Keratinocyte (primary cell): ENCODE measurements around the gene PCDH15. TPM values are rescaled to one million over a fixed set of nuclear protein-coding genes. Genes with fewer than 3 reads are reported as not detected.

Experiments used
- DNase-seq: peaks from one replicate; pipeline ENCODE4 v3.0.0-alpha.2; 2011; ENCODE audit warnings: low read depth, missing footprints, low spot score
- FAIRE-seq: peaks from 2 replicates; lab custom pipeline; 2011; peaks lifted over from hg19 to GRCh38; lab: Jason Lieb, UNC
- H2AFZ ChIP-seq: 2 replicates; pipeline ENCODE4 v1.6.0; 2012; ENCODE audit warnings: low read length, control low read depth, inconsistent platforms; ENCODE audit not compliant: control insufficient read depth
- H3K27ac ChIP-seq: 2 replicates; pipeline ENCODE4 v1.5.1; 2011; ENCODE audit warnings: low read length; ENCODE audit not compliant: control insufficient read depth, insufficient read depth
- H3K27me3 ChIP-seq: 3 replicates; pipeline ENCODE4 v1.6.0; 2011; ENCODE audit warnings: low read length; ENCODE audit not compliant: control insufficient read depth, insufficient read depth; ENCODE audit errors: extremely low read depth
- H3K36me3 ChIP-seq, 2 experiments: 2 replicates in 1 of 2; 3 replicates in 1 of 2; pipeline ENCODE4 v1.5.1; 2011; ENCODE audit warnings: low read length in 2 of 2, mild to moderate bottlenecking in 1 of 2; ENCODE audit not compliant: control insufficient read depth in 2 of 2, insufficient read depth in 2 of 2; ENCODE audit errors: extremely low read depth in 1 of 2
- H3K4me1 ChIP-seq: 3 replicates; pipeline ENCODE4 v1.5.1; 2011; ENCODE audit warnings: low read length; ENCODE audit not compliant: control insufficient read depth, insufficient read depth; ENCODE audit errors: extremely low read depth
- H3K4me2 ChIP-seq: 3 replicates; pipeline ENCODE4 v1.6.0; 2011; ENCODE audit warnings: low read depth, low read length; ENCODE audit not compliant: control insufficient read depth, insufficient read depth; ENCODE audit errors: extremely low read depth
- H3K4me3 ChIP-seq, 3 experiments: fragments of 200-600 bp in 1 of 3; sonication (generic) in 1 of 3; 2 replicates in 2 of 3; 3 replicates in 1 of 3; pipeline ENCODE4 v1.5.1; 2011 to 2016; ENCODE audit warnings: low read length in 3 of 3, mild to moderate bottlenecking in 3 of 3, control low read depth in 2 of 3, inconsistent platforms in 1 of 3, low read depth in 1 of 3, mixed read lengths in 1 of 3, mixed run types in 1 of 3, moderate library complexity in 1 of 3; ENCODE audit not compliant: control insufficient read depth in 2 of 3, insufficient read depth in 2 of 3; ENCODE audit errors: extremely low read depth in 1 of 3
- H3K79me2 ChIP-seq: 2 replicates; pipeline ENCODE4 v1.6.0; 2012; ENCODE audit warnings: low read length; ENCODE audit not compliant: control insufficient read depth, insufficient read depth
- H3K9ac ChIP-seq: 3 replicates; pipeline ENCODE4 v1.6.0; 2011; ENCODE audit warnings: low read length; ENCODE audit not compliant: control insufficient read depth, insufficient read depth; ENCODE audit errors: extremely low read depth
- H3K9me1 ChIP-seq: 3 replicates; pipeline ENCODE4 v1.6.0; 2011; ENCODE audit warnings: low read length; ENCODE audit not compliant: control insufficient read depth, insufficient read depth; ENCODE audit errors: extremely low read depth
- H3K9me3 ChIP-seq: 2 replicates; pipeline ENCODE4 v1.5.1; 2012; ENCODE audit warnings: low read depth, low read length; ENCODE audit not compliant: control insufficient read depth
- H4K20me1 ChIP-seq: 3 replicates; pipeline ENCODE4 v1.6.0; 2011; ENCODE audit warnings: low read length; ENCODE audit not compliant: control insufficient read depth, insufficient read depth; ENCODE audit errors: extremely low read depth
- EZH2 ChIP-seq: IDR thresholded peaks from one replicate; pipeline ENCODE4 v1.6.1; 2012; ENCODE audit warnings: inconsistent platforms, mild to moderate bottlenecking, low read length, moderate library complexity
- dilution Hi-C: fragments of 300-500 bp; cut with MboI; formaldehyde crosslinking; loops from one replicate; pipeline ENCODE4 v1.7.0; 2020; ENCODE audit warnings: low sequenced_read_pairs; ENCODE audit not compliant: extremely low pct_ligation_motif_present
- polyA plus RNA-seq, 5 experiments: library from polyadenylated mRNA; depleted of rRNA in 3 of 5; stranded (reverse) in 3 of 5; stranded (forward) in 1 of 5; unstranded in 1 of 5; fragments of >200 nt; gene quantifications; 1 replicate in 1 of 5; 2 replicates in 3 of 5; 3 replicates in 1 of 5; pipeline versions ENCODE4 v1.2.1 to v1.2.3, GENCODE V29; 2011 to 2012; ENCODE audit warnings: missing spikeins in 2 of 5, low read depth in 1 of 5, low replicate concordance in 1 of 5
- TF ChIP-seq, protein P1 (sequence below), 3 experiments: IDR thresholded peaks in 1 of 3; conservative IDR thresholded peaks in 1 of 3; optimal IDR thresholded peaks in 1 of 3; 2 replicates in 2 of 3; 3 replicates in 1 of 3; pipeline versions ENCODE3 to v1.5.1; 2011; ENCODE audit warnings: low read length in 3 of 3, mild to moderate bottlenecking in 3 of 3, moderate library complexity in 2 of 3, control low read depth in 1 of 3, inconsistent platforms in 1 of 3; ENCODE audit not compliant: insufficient read depth in 2 of 3; ENCODE audit errors: extremely low read depth in 1 of 3

PCDH15 gene
- polyA plus RNA-seq, 1 donor (not counting 4 experiments of a cell fraction or from before 2014, with no cell fraction given): not detected

GRCh38 chr10:54484186-54484585 is 316.8 kb downstream of the PCDH15 start:
- Histone ChIP-seq H3K9me3 (no peaks in the 10 kb centered on the region), H3K9me1 (no peaks in the 10 kb centered on the region), H4K20me1 (no peaks in the 10 kb centered on the region), H2AFZ (no peak overlapping the region), H3K4me2 (no peak overlapping the region), H3K4me3 (no peak overlapping the region), H3K79me2 (no peaks in the 10 kb centered on the region), H3K9ac (no peak overlapping the region), H3K27ac (no peak overlapping the region), H3K27me3 (no peaks in the 10 kb centered on the region), H3K4me1 (no peaks in the 10 kb centered on the region), H3K36me3 (no peaks in the 10 kb centered on the region)
- FAIRE-seq: no peak
- no peak for DNase-seq
- dilution Hi-C loops: no loop called here
- no peak for TF ChIP-seq EZH2
- TF ChIP-seq, protein P1, sequence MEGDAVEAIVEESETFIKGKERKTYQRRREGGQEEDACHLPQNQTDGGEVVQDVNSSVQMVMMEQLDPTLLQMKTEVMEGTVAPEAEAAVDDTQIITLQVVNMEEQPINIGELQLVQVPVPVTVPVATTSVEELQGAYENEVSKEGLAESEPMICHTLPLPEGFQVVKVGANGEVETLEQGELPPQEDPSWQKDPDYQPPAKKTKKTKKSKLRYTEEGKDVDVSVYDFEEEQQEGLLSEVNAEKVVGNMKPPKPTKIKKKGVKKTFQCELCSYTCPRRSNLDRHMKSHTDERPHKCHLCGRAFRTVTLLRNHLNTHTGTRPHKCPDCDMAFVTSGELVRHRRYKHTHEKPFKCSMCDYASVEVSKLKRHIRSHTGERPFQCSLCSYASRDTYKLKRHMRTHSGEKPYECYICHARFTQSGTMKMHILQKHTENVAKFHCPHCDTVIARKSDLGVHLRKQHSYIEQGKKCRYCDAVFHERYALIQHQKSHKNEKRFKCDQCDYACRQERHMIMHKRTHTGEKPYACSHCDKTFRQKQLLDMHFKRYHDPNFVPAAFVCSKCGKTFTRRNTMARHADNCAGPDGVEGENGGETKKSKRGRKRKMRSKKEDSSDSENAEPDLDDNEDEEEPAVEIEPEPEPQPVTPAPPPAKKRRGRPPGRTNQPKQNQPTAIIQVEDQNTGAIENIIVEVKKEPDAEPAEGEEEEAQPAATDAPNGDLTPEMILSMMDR (optimal IDR thresholded peaks at IDR 0.05 in 1 of 3, IDR thresholded peaks at IDR 0.05 in 1 of 3, conservative IDR thresholded peaks at IDR 0.05 in 1 of 3; ENCODE audit: extremely low read depth in 1 of 3, insufficient read depth in 2 of 3, low read length in 3 of 3): no peak

DNA sequence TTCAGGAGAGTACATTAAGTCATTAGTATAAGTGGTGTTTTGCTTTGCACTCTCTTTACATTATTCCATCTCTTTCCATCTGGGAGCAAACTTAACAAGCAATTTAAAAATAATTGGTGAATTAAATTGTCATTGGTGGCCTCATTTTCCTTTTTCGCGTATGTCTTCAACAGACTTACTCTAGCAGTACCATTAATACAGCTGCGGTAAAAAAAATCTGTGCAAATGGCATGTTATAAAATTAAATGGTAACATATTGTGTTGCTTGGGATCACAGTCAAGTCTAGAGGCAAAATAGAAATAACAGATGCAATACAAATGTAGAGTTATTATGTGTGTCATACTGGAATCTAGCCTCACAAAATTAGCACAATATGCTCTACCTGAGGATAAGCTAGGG is 322.4 kb downstream of the PCDH15 start:
- Histone ChIP-seq H3K4me1 (no peaks in the 10 kb centered on the region), H2AFZ (no peak overlapping the region)

More for the DNA sequence above, 322.4 kb downstream of the PCDH15 start:
- no peak overlapping the region for H3K4me3 ChIP-seq
- no peaks in the 10 kb centered on the region for H3K27me3 ChIP-seq
- dilution Hi-C loops: no loop called here
- no peaks in the 10 kb centered on the region for H3K36me3 ChIP-seq
- no peaks in the 10 kb centered on the region for H3K9me1 ChIP-seq
- H4K20me1 ChIP-seq: no peaks in the 10 kb centered on the region
- H3K27ac ChIP-seq: no peak overlapping the region
- H3K4me2 ChIP-seq: no peak overlapping the region
- H3K9ac ChIP-seq: no peak overlapping the region
- DNase-seq (no peak), FAIRE-seq (no peak)
- H3K79me2 ChIP-seq: no peaks in the 10 kb centered on the region
- TF ChIP-seq, protein P1 (optimal IDR thresholded peaks at IDR 0.05 in 1 of 3, IDR thresholded peaks at IDR 0.05 in 1 of 3, conservative IDR thresholded peaks at IDR 0.05 in 1 of 3; ENCODE audit: extremely low read depth in 1 of 3, insufficient read depth in 2 of 3, low read length in 3 of 3): no peak
- no peak for TF ChIP-seq EZH2
- H3K9me3 ChIP-seq: no peaks in the 10 kb centered on the region
